Measurements from ENCODE around the gene TBK1.

- no peak for TF ChIP-seq CTCF (IDR thresholded peaks at IDR 0.05)
- TF ChIP-seq POLR2AphosphoS5 (IDR thresholded peaks at IDR 0.05) = no peak
- no peak for TF ChIP-seq EP300 (IDR thresholded peaks at IDR 0.05)
Observed at GRCh38 chr12:64457923-64458322, 6.0 kb downstream of the TBK1 start.

All from upper lobe of left lung (tissue), 4 donors.